Endothelial cell of hepatic sinusoid (primary cell): Measurements from ENCODE around the gene PIGB.
"Not testable (repeated sequence)": the region's sequence is repeated elsewhere in the genome, so short reads cannot be mapped to it uniquely, and the experiment has no call there.

Source experiments
- in situ Hi-C: cut with HindIII; loops from 2 replicates; pipeline ENCODE4 v1.10.0; 2017; ENCODE audit warnings: low sequenced_read_pairs

Gene PIGB

DNA sequence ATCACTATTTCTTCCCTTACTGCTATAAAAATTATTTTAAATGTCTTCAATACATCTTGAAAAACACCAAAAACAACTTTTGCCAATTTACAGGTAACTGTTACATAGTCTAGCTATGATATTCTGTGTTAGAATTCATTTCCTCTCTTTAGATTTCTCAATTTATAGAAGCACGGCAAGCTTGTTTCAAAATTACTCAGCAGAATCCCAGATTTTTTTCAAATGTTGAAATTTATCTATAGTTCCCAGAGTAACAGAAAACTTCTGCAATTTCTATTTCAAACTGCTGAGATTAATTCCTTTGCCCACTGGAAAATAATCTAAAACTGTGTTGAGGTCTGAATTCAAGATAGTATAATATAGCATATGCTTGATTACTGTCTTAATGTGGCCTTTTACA is 48.0 kb downstream of the PIGB start:
- in situ Hi-C loops = no loop called here

- in situ Hi-C loops = no loop called here
Observed at GRCh38 chr15:55372701-55373440, 53.8 kb downstream of the PIGB start.

DNA sequence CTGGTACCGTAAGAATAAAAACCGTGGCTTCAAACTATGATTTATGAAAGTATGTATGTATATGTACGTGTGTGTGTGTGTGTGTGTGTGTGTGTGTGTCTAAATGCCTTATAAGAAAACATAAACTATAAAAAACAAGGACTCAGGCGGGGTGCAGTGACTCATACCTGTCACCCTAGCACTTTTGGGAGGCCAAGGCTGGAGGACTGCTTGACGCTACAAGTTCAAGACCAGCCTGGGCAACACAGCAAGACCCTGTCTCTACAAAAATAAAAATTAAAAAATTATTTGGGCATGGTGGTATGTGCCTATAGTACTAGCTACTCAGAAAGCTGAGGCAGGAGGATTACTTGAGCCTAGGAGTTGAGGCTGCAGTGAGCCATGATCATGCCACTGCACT is 60.1 kb downstream of the PIGB start:
- in situ Hi-C loops = no loop called here

GRCh38 chr15:55381595-55381994 is 62.6 kb downstream of the PIGB start:
- in situ Hi-C loops = loop anchor here (10.0 kb wide), 1 partner anchor 73 kb away; no protein-coding TSS in a partner anchor

GRCh38 chr15:55383687-55384086 is 64.7 kb downstream of the PIGB start:
- in situ Hi-C loops = loop anchor here (10.0 kb wide), 1 partner anchor 71 kb away; no protein-coding TSS in a partner anchor

DNA sequence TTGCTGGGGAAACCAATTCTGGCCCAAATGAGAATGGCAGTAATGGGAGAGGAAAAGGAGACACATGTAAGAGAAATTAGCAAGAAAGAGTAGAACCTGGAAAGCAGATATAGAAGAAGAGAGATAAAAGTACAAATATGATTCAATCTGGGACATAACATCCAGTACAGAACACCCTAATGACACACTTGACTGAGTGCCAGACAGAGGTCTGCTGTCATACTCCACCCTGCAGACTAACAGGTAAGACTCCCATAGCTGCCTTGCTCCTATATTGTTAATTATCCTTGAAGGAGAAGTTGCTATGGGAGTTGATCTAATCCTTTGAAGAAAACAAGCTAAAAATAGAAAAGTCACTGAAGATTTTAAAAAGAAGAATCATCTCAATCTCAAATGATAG is 68.0 kb downstream of the PIGB start:
- in situ Hi-C loops = loop anchor here (10.0 kb wide), 1 partner anchor 68 kb away; no protein-coding TSS in a partner anchor

GRCh38 chr15:55389264-55389607 is 70.2 kb downstream of the PIGB start:
- in situ Hi-C loops = loop anchor here (10.0 kb wide), 1 partner anchor 66 kb away; no protein-coding TSS in a partner anchor

DNA sequence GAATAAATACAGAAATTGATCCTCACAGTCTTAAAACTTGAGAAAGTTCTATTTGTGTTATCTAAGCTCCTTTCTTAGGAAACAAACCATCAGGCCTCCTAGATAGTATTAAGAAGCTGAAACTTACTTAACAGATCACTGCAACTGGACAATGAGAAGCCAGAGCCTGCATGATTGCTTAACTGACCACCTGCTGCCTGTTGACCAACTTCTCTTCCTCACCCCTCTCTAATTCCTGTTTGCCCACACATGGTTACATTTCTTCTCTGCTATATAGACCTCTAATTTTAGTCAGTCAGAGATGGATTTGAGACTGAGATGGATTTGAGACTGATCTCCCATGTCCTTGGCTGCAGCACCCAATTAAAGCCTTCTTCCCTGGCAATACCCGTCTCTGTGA is 75.7 kb downstream of the PIGB start:
- in situ Hi-C loops = no loop called here

DNA sequence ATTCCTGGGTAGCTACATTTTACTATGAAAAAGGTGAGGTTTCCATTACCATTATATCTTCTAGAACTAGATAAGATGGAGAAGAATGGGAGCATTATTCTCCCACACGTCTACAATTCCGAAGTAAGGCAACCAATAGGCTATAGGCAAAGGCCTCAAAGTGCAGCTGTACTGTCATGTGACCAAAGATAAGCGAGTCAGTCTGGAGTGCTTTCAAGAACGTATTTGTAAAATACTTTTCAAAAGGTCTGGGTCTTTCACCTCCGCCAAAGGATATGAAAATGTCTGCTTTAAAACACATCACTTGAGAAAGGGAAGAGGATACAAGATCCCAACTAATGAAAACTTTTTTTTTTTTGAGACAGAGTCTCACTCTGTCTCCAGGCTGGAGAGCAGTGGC is 79.2 kb downstream of the PIGB start:
- in situ Hi-C loops = no loop called here

DNA sequence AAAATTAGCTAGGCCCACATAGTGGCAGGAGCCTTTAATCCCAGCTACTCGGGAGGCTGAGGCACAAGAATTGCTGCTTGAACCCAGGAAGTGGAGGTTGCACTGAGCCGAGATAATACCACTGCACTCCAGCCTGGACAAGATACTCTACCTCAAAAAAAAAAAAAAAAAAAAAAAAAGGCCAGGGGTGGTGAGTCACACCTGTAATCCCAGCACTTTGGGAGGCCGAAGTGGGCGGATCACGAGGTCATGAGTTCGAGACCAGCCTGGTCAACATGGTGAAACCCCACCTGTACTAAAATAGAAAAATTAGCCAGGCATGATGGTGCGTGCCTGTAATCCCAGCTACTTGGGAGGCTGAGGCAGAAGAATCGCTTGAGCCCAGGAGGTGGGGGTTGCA is 81.0 kb downstream of the PIGB start:
- in situ Hi-C loops = not testable (repeated sequence)

DNA sequence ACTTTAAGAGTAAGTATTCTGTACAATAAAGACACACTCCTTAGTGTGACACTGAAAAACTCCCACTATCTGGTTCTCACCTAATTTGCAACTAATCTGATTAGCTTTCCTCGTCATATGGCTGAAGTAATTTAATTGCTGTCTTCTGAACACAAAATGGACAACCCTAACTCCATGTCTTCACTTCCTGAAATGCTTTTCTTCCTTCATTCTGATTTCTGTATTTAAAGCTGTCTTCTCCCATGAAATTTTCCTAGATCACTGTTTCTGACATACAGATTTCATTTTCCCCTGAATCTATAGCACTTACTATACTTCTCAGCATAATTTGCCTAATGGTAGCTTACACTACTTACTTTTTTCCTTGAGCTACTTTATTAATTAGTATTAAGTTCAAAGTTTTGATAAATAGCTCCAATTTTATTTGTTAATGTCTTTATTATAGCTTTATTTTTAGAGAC is 82.8 kb downstream of the PIGB start:
- in situ Hi-C loops = no loop called here

- in situ Hi-C loops = no loop called here
Observed at GRCh38 chr15:55402707-55403106, 83.7 kb downstream of the PIGB start.

- in situ Hi-C loops = no loop called here
Observed at GRCh38 chr15:55403531-55403930, 84.5 kb downstream of the PIGB start.
